Left kidney (tissue), 2 donors: ENCODE measurements around the gene EFCAB12. TPM values are rescaled to one million over a fixed set of nuclear protein-coding genes. Genes with fewer than 3 reads are reported as not detected.

ENCODE experiments used
- DNase-seq: peaks from one replicate; pipeline ENCODE4 v3.0.0-alpha.2; 2013
- polyA plus RNA-seq: library from polyadenylated mRNA; unstranded; fragments of 120-200 nt; gene quantifications from one replicate; pipeline ENCODE4 v1.2.1, GENCODE V29; 2013; ENCODE audit not compliant: insufficient read length

EFCAB12 gene
- polyA plus RNA-seq, 1 donor = 5.9 TPM

- no peak for DNase-seq
These were observed 17.0 kb upstream of the EFCAB12 start for GRCh38 chr3:129445471-129445870.

- no peak for DNase-seq
These were observed 14.5 kb upstream of the EFCAB12 start for GRCh38 chr3:129442947-129443346.

DNA sequence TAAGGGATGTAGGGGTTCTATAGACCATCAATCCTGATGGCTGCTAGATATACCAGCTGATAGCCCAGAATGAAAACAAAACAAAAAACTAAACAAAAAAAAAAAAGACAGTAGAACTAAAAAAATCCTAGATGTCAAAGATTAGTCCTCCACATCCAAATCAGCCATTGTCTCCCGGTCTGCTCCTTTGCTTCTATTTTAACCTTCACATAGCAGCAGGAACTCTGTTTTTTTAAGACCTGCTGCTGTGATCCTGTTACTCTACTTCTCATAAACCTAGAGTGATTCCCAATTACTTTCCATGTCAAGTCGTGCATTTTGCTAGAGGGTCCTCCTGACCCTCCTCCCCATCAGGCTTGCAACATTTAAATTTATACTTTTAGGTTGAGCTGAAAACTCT lies 14.1 kb upstream of the EFCAB12 start:
- no peak for DNase-seq

DNA sequence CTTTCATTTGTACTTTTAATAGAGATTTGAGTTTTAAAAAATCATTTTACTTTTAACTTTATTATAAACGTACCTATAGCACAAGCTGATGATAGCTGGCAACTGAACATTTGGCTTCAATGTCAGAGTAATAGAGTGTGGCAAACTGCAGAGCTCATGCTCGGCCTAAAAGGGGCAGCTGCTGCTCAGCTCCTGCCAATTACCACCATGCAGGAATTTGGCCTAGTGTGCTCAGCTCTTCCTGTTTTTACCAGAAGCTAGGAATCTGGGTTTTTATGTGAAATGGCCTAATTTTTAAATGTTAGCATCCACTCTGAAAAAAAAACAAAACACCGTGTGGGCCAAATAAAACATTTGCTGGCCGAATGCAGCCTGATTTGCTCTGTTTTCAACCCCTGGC lies 13.3 kb upstream of the EFCAB12 start:
- no peak for DNase-seq

- no peak for DNase-seq
These were observed 12.8 kb upstream of the EFCAB12 start for GRCh38 chr3:129441215-129441614.

GRCh38 chr3:129440618-129441190 lies 12.3 kb upstream of the EFCAB12 start:
- no peak for DNase-seq

DNA sequence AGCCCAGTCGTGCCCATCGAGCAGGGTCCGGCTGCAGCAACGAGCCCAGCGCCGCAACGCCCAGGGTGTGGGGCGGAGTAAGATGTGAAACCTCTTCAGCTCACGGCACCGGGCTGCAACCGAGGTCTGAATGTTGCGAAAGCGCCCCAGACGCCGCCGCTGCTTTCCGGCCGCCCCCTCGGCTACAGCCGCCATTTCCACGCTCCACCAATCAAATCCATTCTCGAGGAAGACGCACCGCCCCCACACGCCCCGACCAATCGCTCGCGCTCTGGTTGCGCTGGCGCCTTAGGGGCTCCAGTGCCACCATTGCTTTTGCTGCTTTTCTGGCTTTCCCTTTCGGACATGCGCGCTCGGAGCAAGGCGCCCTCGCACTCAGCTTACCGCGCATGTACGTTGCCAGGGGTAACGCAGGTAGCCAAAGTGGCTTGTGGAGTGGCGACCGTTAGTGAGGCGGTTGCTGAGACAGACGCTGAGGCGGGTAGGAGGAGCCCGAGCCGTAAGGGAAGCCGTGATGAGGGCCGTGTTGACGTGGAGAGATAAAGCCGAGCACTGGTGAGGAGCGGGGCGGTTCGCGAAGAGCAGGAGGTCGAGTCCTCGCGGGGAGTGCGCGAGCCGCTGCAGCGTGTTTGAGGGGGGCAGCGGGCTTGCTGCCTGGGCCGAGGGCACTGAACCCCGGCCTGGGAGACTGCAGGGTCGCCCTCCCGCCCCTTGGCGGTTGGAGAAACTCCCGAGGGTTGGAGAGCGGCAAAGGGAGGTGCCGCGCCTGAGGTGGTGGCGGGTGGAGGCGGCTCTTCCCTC lies 11.6 kb upstream of the EFCAB12 start, which contains the start of the genes IFT122 and MBD4:
Gene IFT122, plus strand, starts transcription at position 408 of the 801 bp plus-strand sequence. Its CDS starts 107 bp downstream, at position 515.
Gene MBD4, minus strand, starts transcription at position 132 of the 801 bp plus-strand sequence. Its CDS starts 115 bp downstream, at position 17.
- peak; percentile 97 for DNase-seq

DNA sequence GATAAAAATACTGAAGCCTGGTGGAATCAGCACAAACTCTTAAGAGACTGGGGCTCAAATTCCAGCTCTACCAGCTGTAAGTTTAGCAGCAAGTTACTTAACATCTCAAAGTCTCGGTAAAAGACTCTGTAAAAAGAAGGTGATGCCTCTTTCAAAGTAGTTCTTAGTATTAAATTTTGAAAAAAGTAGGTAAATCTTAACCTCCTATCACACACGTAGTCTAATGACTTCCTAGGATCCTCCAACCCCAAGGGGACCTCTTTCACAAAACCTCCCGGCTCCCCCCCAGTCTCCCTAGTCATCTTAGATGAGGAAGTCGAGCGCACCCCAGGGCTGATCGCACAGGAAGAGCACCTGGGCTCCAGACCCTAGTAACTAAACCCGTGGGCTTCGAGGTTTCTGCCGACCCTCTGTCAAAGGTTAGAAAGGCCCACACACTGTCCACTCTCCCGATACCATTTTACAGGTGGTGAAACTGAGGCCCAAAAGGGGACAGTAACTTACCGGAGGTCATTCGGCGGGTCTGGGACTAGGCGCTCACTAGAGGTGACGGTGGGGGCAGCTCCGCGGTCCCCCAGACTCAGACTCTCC lies 10.9 kb upstream of the EFCAB12 start:
- DNase-seq = no peak

GRCh38 chr3:129435367-129435766 lies 6.9 kb upstream of the EFCAB12 start:
- no peak for DNase-seq

DNA sequence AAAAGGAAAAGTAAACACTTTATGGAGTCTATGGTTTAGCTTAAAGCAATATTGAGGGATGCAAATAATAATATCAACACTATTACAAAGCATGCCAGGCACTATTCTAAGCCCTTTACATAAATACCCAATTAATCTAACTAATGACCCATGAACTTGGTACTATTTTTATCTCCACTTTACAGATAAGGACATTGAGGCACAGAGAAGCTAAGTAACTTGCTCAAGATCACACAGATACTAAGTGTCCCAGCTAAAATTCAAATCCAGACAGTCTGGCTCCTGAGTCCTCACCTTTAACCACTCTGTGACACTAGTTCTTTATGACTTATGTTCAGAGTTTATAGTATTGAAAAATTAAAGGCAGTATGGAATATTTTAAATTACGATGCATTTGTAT lies 5.7 kb upstream of the EFCAB12 start:
- DNase-seq = no peak

DNA sequence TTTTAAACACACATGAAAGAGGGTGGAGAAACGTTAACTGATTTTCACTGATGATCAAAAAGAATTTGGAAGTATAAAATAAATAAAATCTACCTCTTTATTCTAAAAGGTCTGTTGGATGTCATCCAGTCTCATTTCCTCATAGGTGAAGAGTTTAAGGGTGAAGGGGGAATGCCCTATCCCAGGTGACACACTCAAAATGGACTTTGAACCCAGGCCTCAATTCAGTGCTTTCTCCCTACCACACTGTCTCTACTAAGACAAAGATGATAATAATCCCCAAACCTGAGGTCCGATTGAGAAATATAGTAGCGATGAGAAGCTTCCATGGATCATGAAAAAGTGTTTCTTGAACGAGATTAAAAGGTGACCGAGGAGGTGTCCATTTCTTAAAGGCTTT lies 5.1 kb upstream of the EFCAB12 start:
- no peak for DNase-seq

- no peak for DNase-seq
These were observed 4.2 kb upstream of the EFCAB12 start for GRCh38 chr3:129432671-129433070.

DNA sequence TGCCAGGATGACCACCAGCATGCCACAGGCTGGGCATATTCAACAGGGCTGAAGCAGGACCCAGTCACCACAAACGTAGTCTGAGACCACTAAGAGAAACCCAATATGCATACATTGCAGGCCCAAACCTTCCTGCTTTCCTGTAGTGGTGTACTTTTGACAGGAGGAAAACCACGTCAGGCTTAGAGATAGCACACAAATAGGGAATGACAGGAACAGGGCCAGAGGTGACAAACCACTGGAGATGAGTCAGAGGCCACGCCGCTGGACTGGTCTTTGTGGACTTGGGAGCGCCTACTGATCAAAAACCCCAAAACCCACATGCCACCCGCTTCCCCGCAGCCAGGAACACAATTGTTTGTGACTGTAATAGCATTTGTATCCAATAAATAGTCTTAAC lies 3.6 kb upstream of the EFCAB12 start:
- no peak for DNase-seq

DNA sequence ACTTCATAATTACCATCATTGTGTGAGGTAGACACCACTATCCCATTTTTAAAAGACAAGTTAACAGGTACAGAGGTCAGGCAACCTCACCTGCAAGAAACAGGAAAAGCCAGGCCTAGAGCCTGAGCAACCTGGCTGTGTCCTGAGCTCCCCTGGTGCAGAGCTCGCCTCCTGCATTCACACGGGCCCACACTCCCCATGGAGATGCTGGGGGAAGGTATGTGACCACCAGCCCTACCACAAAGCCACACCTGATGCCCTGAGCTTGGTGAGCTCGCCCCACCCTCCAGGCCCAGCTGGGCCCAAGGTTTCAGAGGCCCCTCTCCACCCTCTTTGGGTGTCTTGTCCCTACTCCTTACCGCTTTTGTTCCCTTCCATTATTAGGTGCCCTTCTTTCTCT lies 1.2 kb upstream of the EFCAB12 start:
- no peak for DNase-seq

- no peak for DNase-seq
These were observed 630 bp upstream of the EFCAB12 start for GRCh38 chr3:129429080-129429451.

DNA sequence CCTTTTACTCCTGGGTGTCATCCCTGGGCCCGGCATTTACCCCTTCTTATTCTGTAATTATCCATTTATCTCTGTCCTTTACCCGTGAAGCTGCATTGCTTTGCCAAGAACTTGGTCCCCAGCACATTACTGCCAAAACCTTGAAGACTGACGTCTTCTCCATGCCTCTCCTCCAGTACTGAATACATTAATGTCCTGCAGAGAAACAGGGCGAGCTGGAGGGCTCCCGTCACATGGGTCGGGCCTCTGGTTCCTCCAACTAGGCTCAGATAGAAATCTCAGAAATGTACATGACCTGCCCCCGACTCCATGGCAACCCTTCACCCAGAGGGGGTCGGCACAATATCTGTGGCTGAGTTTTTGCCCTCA lies 445 bp downstream of the EFCAB12 start:
- no peak for DNase-seq

DNA sequence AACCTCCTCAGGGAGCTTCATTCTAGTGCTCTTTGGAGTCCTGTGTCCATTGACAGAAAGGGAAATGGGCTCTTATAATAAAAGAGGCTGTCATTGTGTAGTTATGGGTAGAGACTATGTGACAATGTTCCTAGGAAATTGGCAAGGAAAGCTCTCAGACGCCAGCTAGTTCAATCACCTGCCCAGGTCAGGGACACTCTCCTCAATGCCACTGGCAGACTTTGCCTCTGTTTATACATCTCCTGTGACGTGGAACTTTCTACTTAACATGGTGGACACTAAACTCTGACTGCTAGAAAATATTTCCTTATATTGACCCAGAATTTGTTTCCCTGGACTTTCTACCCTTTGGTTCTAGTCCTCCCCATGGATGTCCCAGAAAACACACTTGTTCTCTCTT lies 2.8 kb downstream of the EFCAB12 start:
- no peak for DNase-seq

GRCh38 chr3:129425213-129425612 lies 3.2 kb downstream of the EFCAB12 start:
- DNase-seq = no peak

- no peak for DNase-seq
These were observed 4.1 kb downstream of the EFCAB12 start for GRCh38 chr3:129424185-129424841.

- no peak for DNase-seq
These were observed 5.5 kb downstream of the EFCAB12 start for GRCh38 chr3:129422897-129423296.

GRCh38 chr3:129421988-129422745 lies 6.3 kb downstream of the EFCAB12 start:
- DNase-seq = no peak

GRCh38 chr3:129421236-129421883 lies 7.1 kb downstream of the EFCAB12 start:
- no peak for DNase-seq
